Measurements from ENCODE around the gene KCNIP3.
"Not testable (repeated sequence)": the region's sequence is repeated elsewhere in the genome, so short reads cannot be mapped to it uniquely, and the experiment has no call there.

DNA sequence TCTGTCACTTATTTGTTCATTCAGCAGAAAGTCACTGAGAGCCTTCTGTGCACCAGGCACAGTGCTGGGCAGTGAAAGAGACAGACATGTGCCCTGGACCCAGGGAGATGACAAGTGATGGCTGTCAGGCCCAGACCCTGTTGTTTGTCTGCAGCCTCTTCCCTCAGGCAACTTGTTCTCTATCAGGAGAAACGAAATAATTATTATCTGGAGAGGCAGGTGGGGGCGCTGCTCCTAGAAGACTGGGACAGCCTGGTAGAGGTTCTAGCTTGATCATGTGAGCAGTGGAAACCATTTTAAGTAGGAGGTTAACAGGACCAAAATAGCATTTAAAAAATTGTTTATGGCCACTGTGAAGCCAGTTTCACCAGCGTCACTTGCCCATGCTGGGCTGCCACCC, 107.5 kb downstream of the KCNIP3 start:
- TF ChIP-seq GABPA, POLR2AphosphoS5 (IDR thresholded peaks at IDR 0.05; ENCODE audit: low read depth): not testable (repeated sequence)
- TF ChIP-seq, protein P1, sequence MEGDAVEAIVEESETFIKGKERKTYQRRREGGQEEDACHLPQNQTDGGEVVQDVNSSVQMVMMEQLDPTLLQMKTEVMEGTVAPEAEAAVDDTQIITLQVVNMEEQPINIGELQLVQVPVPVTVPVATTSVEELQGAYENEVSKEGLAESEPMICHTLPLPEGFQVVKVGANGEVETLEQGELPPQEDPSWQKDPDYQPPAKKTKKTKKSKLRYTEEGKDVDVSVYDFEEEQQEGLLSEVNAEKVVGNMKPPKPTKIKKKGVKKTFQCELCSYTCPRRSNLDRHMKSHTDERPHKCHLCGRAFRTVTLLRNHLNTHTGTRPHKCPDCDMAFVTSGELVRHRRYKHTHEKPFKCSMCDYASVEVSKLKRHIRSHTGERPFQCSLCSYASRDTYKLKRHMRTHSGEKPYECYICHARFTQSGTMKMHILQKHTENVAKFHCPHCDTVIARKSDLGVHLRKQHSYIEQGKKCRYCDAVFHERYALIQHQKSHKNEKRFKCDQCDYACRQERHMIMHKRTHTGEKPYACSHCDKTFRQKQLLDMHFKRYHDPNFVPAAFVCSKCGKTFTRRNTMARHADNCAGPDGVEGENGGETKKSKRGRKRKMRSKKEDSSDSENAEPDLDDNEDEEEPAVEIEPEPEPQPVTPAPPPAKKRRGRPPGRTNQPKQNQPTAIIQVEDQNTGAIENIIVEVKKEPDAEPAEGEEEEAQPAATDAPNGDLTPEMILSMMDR (IDR thresholded peaks at IDR 0.05; ENCODE audit: insufficient read depth, low read length), result not testable (repeated sequence)
